Measurements from ENCODE around the gene CBL.

CBL gene

GRCh38 chr11:119315131-119316015 lies 109.2 kb downstream of the CBL start:
- no peak for DNase-seq

GRCh38 chr11:119316016-119316728 lies 110.0 kb downstream of the CBL start:
- no peak for DNase-seq

- DNase-seq, result no peak
Observed at GRCh38 chr11:119316729-119317591, 110.8 kb downstream of the CBL start, which contains the start of gene MCAM. Gene MCAM, minus strand, starts transcription at chr11:119317130. Its CDS starts 29 bp downstream, at chr11:119317101.

GRCh38 chr11:119317592-119318239 lies 111.6 kb downstream of the CBL start:
- DNase-seq, result no peak

GRCh38 chr11:119318240-119319135 lies 112.3 kb downstream of the CBL start:
- peak; percentile 46 for DNase-seq

- DNase-seq, result no peak
Observed at GRCh38 chr11:119319136-119319699, 113.1 kb downstream of the CBL start.

- no peak for DNase-seq
Observed at GRCh38 chr11:119319700-119320239, 113.6 kb downstream of the CBL start.

GRCh38 chr11:119320240-119320775 lies 114.2 kb downstream of the CBL start:
- DNase-seq, result no peak

GRCh38 chr11:119320776-119321524 lies 114.8 kb downstream of the CBL start:
- peak; percentile 13 for DNase-seq

GRCh38 chr11:119322360-119322739 lies 116.2 kb downstream of the CBL start:
- DNase-seq, result no peak

- DNase-seq, result no peak
Observed at GRCh38 chr11:119322921-119323531, 116.9 kb downstream of the CBL start.

GRCh38 chr11:119323532-119324033 lies 117.4 kb downstream of the CBL start:
- DNase-seq, result peak; percentile 63

GRCh38 chr11:119324189-119324588 lies 118.0 kb downstream of the CBL start:
- no peak for DNase-seq

- no peak for DNase-seq
Observed at GRCh38 chr11:119329320-119329719, 123.2 kb downstream of the CBL start.

GRCh38 chr11:119330237-119330636 lies 124.1 kb downstream of the CBL start:
- no peak for DNase-seq

- DNase-seq, result no peak
Observed at GRCh38 chr11:119332111-119332765, 126.1 kb downstream of the CBL start.

GRCh38 chr11:119334174-119334930 lies 128.2 kb downstream of the CBL start, which contains the start of gene RNF26:
Gene RNF26, plus strand, starts transcription at chr11:119334527. Its CDS starts 596 bp downstream, at chr11:119335123.
- DNase-seq, result peak; percentile 98

All from inflammatory macrophage treated with lipopolysaccharide for 4 hours (primary cell).